ENCODE data around the gene LRRC55. TPM values are rescaled to one million over a fixed set of nuclear protein-coding genes. Genes with fewer than 3 reads are reported as not detected.

Gene LRRC55
- total RNA-seq: 0.53 TPM
- polyA plus RNA-seq: 0.11 TPM

- 85% methylated on average over 15 of the region's 15 CpGs for WGBS
- no peak for DNase-seq (ENCODE audit: extremely low spot score)
- Histone ChIP-seq H3K27ac (ENCODE audit: low read depth) (no peak within 1 kb of the TSS), H3K36me3 (ENCODE audit: insufficient read depth) (no peaks in the 10 kb centered on the region), H3K4me1 (ENCODE audit: insufficient read depth) (no peaks in the 10 kb centered on the region), H3K4me3 (ENCODE audit: low read depth, low read length) (no peak within 1 kb of the TSS)
These were observed at the start of gene LRRC55 for GRCh38 chr11:57181678-57182305. Gene LRRC55, plus strand, starts transcription at chr11:57181953. Its CDS starts 70 bp downstream, at chr11:57182023.

DNA sequence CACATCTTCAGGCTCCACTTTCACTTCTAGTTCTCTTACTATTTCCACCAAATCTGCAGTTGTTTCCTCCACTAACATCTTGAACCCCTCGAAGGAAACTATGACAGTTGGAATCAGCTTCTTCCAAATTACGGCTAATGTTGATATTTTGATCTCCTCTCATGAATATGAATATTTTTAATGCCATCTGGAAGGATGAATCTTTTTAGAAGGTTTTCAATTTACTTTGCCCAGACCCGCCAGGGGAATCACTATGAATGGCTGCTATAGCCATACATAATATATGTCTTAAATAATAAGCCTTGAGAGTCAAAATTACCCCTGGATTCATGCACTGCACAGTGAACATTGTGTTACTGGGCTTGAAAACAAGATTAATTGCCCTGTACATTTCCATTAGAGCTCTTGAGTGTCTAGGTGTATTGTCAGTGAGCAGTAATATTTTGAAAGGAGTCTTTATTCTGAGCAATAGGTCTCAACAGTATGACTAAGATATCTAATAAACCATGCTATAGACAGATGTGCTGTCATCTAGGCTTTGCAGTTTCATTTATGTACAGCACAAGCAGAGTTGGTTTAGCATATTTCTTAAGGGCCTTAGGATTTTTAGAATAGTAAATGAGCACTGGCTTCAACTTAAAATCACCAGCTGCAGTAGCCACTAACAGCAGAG is 48.3 kb upstream of the LRRC55 start:
- Histone ChIP-seq H3K4me3 (ENCODE audit: low read depth, low read length) (no peak overlapping the region), H3K36me3 (ENCODE audit: insufficient read depth) (no peaks in the 10 kb centered on the region), H3K27ac (ENCODE audit: low read depth) (no peak overlapping the region), H3K4me1 (ENCODE audit: insufficient read depth) (no peaks in the 10 kb centered on the region)
- no peak for DNase-seq (ENCODE audit: extremely low spot score)
- 76% methylated on average over 3 of the region's 3 CpGs for WGBS

DNA sequence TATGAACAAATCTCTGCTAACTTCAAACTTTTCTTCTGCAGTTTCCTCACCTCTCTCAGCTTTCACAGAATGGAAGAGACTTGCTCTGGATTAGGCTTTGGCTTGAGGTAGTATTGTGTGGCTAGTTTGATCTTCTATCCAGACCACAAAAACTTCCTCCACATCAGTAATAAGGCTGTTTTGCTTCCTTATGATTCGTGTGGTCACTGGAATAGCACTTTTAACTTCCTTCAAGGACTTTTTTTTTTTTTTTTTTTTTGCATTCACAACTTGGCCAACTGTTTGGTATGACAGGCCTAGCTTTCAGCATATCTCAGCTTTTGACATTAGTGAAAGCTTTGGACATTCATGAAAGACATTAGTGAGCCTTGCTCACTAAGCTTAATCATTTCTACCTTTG is 47.5 kb upstream of the LRRC55 start:
- Histone ChIP-seq H3K4me3 (ENCODE audit: low read depth, low read length) (no peak overlapping the region), H3K4me1 (ENCODE audit: insufficient read depth) (no peaks in the 10 kb centered on the region), H3K27ac (ENCODE audit: low read depth) (no peak overlapping the region), H3K36me3 (ENCODE audit: insufficient read depth) (no peaks in the 10 kb centered on the region)
- WGBS: 53% methylated on average over 1 of the region's 1 CpG
- DNase-seq (ENCODE audit: extremely low spot score): no peak

GRCh38 chr11:57135020-57135751 is 46.6 kb upstream of the LRRC55 start:
- 98% methylated on average over 3 of the region's 3 CpGs for WGBS
- no peak for DNase-seq (ENCODE audit: extremely low spot score)

DNA sequence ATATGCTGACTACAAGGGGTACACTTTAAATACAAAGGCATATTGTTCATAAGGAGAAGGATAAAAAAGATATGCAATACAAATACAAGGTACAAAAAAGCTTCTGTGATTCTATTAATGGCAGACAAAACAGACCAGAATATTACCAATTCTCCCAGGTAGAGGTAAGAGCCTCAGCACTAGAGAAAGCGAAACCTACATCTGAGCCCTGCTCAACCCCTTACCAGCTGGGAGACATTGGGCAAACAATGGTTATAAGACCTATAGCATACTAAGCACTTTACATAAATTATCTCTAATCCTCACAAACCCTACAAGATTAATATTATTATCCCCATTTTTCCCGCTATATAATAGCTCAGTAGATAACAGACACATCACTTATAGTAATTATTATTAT is 41.2 kb upstream of the LRRC55 start:
- 61% methylated on average over 2 of the region's 2 CpGs for WGBS

More at GRCh38 chr11:57135020-57135751, 46.6 kb upstream of the LRRC55 start:
- Histone ChIP-seq H3K4me1 (ENCODE audit: insufficient read depth) (no peaks in the 10 kb centered on the region), H3K27ac (ENCODE audit: low read depth) (no peak overlapping the region), H3K36me3 (ENCODE audit: insufficient read depth) (no peaks in the 10 kb centered on the region), H3K4me3 (ENCODE audit: low read depth, low read length) (no peak overlapping the region)

DNA sequence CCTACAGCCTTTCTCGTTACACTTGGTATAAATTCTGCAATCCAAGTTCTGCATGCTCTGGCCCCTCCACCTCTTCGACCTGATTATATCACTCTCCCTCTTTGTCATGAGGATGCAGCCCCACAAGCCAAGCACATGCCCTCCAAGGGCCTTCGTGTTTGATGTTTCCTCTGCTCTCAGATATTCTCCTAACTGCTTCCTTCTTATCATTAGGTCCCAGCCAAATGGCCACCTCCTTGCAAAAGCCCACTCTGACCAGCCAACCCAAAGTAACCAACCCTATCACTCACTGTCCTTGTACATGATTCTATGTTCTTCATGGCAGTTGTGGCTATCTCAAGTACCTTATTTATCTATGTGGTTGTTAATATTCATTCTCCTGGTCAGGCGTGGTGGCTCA is 38.3 kb upstream of the LRRC55 start:
- Histone ChIP-seq H3K27ac (ENCODE audit: low read depth) (no peak overlapping the region), H3K4me3 (ENCODE audit: low read depth, low read length) (no peak overlapping the region), H3K4me1 (ENCODE audit: insufficient read depth) (no peaks in the 10 kb centered on the region), H3K36me3 (ENCODE audit: insufficient read depth) (no peaks in the 10 kb centered on the region)
- DNase-seq (ENCODE audit: extremely low spot score): no peak
- 89% methylated on average over 4 of the region's 4 CpGs for WGBS

More for the DNA sequence above, 41.2 kb upstream of the LRRC55 start:
- Histone ChIP-seq H3K36me3 (ENCODE audit: insufficient read depth) (no peaks in the 10 kb centered on the region), H3K4me3 (ENCODE audit: low read depth, low read length) (no peak overlapping the region), H3K4me1 (ENCODE audit: insufficient read depth) (no peaks in the 10 kb centered on the region), H3K27ac (ENCODE audit: low read depth) (no peak overlapping the region)
- no peak for DNase-seq (ENCODE audit: extremely low spot score)

GRCh38 chr11:57144075-57144474 is 37.7 kb upstream of the LRRC55 start:
- Histone ChIP-seq H3K36me3 (ENCODE audit: insufficient read depth) (no peaks in the 10 kb centered on the region), H3K4me1 (ENCODE audit: insufficient read depth) (no peaks in the 10 kb centered on the region), H3K4me3 (ENCODE audit: low read depth, low read length) (no peak overlapping the region), H3K27ac (ENCODE audit: low read depth) (no peak overlapping the region)
- WGBS: 75% methylated on average over 5 of the region's 5 CpGs
- DNase-seq (ENCODE audit: extremely low spot score): no peak

GRCh38 chr11:57144531-57145320 is 37.0 kb upstream of the LRRC55 start:
- no peaks in the 10 kb centered on the region for H3K4me1 ChIP-seq (ENCODE audit: insufficient read depth)
- H3K36me3 ChIP-seq (ENCODE audit: insufficient read depth): no peaks in the 10 kb centered on the region
- 39% methylated on average over 9 of the region's 9 CpGs for WGBS
- H3K27ac ChIP-seq (ENCODE audit: low read depth): no peak overlapping the region
- DNase-seq (ENCODE audit: extremely low spot score): no peak
- no peak overlapping the region for H3K4me3 ChIP-seq (ENCODE audit: low read depth, low read length)

DNA sequence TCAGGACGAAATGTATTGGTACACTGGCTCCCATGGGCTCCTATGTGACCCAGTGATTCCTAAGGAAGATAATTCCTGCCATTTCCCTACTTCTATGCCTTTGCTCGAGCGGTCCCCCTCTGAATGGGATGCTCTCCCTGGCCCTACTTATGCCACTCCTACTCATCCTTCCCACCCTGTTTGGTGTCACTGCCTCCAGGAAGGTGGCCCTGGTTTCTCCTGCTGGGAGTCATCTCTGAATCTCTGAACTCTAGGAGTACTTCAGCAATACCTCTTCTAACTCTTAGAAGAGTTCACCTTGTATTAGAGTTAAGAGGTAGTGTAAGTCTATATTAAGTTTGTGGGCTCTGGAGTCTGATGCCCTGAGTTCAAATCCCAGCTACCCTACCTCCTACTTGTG is 35.5 kb upstream of the LRRC55 start:
- 91% methylated on average over 3 of the region's 3 CpGs for WGBS
- no peak for DNase-seq (ENCODE audit: extremely low spot score)
- H3K4me1 ChIP-seq (ENCODE audit: insufficient read depth): no peaks in the 10 kb centered on the region
- H3K27ac ChIP-seq (ENCODE audit: low read depth): no peak overlapping the region
- H3K4me3 ChIP-seq (ENCODE audit: low read depth, low read length): no peak overlapping the region
- H3K36me3 ChIP-seq (ENCODE audit: insufficient read depth): no peaks in the 10 kb centered on the region

GRCh38 chr11:57148621-57149020 is 33.1 kb upstream of the LRRC55 start:
- 75% methylated on average over 5 of the region's 5 CpGs for WGBS
- no peaks in the 10 kb centered on the region for H3K36me3 ChIP-seq (ENCODE audit: insufficient read depth)
- no peaks in the 10 kb centered on the region for H3K4me1 ChIP-seq (ENCODE audit: insufficient read depth)
- no peak overlapping the region for H3K4me3 ChIP-seq (ENCODE audit: low read depth, low read length)
- no peak for DNase-seq (ENCODE audit: extremely low spot score)
- no peak overlapping the region for H3K27ac ChIP-seq (ENCODE audit: low read depth)

- Histone ChIP-seq H3K4me1 (ENCODE audit: insufficient read depth) (no peaks in the 10 kb centered on the region), H3K36me3 (ENCODE audit: insufficient read depth) (no peaks in the 10 kb centered on the region), H3K27ac (ENCODE audit: low read depth) (no peak overlapping the region), H3K4me3 (ENCODE audit: low read depth, low read length) (no peak overlapping the region)
- DNase-seq (ENCODE audit: extremely low spot score): no peak
- 17% methylated on average over 4 of the region's 4 CpGs for WGBS
These were observed 31.3 kb upstream of the LRRC55 start for GRCh38 chr11:57150454-57150917.

DNA sequence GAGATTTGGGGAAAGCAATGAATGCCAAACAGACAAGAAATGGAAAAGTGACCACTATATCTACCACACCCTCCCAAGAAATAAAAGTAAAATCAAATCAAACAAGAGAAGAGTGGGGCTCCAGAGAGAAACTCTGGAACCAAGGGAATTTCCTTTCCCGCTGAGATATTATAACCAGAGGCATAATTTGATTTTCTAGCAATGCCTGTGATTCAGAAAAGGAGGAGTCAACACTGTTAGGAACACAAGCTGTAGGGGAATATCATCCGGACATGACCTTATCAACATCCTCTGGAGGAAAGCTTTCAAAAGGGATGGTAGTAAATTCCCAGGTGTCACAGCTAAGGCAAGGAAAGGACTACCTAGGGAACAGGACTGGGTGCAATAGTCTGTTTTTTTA is 29.6 kb upstream of the LRRC55 start:
- Histone ChIP-seq H3K4me3 (ENCODE audit: low read depth, low read length) (no peak overlapping the region), H3K4me1 (ENCODE audit: insufficient read depth) (no peaks in the 10 kb centered on the region), H3K27ac (ENCODE audit: low read depth) (no peak overlapping the region), H3K36me3 (ENCODE audit: insufficient read depth) (no peaks in the 10 kb centered on the region)
- DNase-seq (ENCODE audit: extremely low spot score): no peak
- 82% methylated on average over 2 of the region's 2 CpGs for WGBS

DNA sequence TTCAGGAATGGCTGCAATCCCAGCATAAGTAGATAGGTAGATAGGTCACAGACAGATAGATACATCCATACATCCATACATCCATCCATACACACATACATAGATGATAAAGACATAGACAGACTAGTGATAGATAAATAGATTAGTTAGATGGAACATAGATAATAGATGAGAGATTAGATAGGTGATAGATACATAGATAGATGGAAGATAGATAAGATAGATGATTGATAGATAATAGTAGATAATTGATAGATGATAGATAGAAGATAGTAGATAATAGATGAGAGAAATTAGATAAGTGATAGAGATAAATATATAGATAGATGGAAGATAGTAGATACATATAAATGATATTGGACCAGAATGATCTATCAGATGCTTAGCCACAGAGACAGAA is 28.3 kb upstream of the LRRC55 start:
- DNase-seq (ENCODE audit: extremely low spot score): no peak
- H3K27ac ChIP-seq (ENCODE audit: low read depth): no peak overlapping the region
- H3K36me3 ChIP-seq (ENCODE audit: insufficient read depth): no peaks in the 10 kb centered on the region
- no peak overlapping the region for H3K4me3 ChIP-seq (ENCODE audit: low read depth, low read length)
- H3K4me1 ChIP-seq (ENCODE audit: insufficient read depth): no peaks in the 10 kb centered on the region

Measured in urinary bladder (tissue), 4 donors.